Prostate gland (tissue), 2 donors: Measurements from ENCODE around the gene UBA52. TPM values are rescaled to one million over a fixed set of nuclear protein-coding genes. Genes with fewer than 3 reads are reported as not detected.
A peak's percentile ranks its signal among the peaks of the same experiment; 100 is the strongest.

Source experiments
- DNase-seq: peaks from one replicate; pipeline ENCODE4 v3.0.0-alpha.2; 2019; ENCODE audit warnings: low spot score
- H3K27ac ChIP-seq, 2 donors: fragments of 200-600 bp; sonication (generic); 2 replicates each; pipeline ENCODE4 v1.5.1; 2017 to 2019
- H3K27me3 ChIP-seq: fragments of 200-600 bp; sonication (generic); replicated peaks from 2 replicates; pipeline ENCODE4 v1.5.1; 2019; ENCODE audit not compliant: insufficient read depth
- H3K36me3 ChIP-seq, 2 donors: fragments of 200-600 bp; sonication (generic); 1 replicate in 1 of 2; 2 replicates in 1 of 2; pipeline versions ENCODE4 v1.5.1 to v1.8.1; 2017 to 2019
- H3K4me1 ChIP-seq: fragments of 200-600 bp; sonication (generic); replicated peaks from 2 replicates; pipeline ENCODE4 v1.5.1; 2019
- H3K4me3 ChIP-seq, 2 donors: fragments of 200-600 bp; sonication (generic); 2 replicates each; pipeline ENCODE4 v1.5.1; 2017 to 2019
- H3K9me3 ChIP-seq: fragments of 200-600 bp; sonication (generic); 2 replicates; pipeline ENCODE4 v1.5.1; 2017
- CTCF ChIP-seq, 4 experiments: fragments of 200-600 bp in 2 of 4; fragments of 450-650 bp in 2 of 4; sonication (generic) in 2 of 4; IDR thresholded peaks; 1 replicate in 3 of 4; 2 replicates in 1 of 4; pipeline ENCODE4 v1.5.1; 2016 to 2019; ENCODE audit warnings: antibody characterized with exemption in 4 of 4, mild to moderate bottlenecking in 2 of 4, moderate library complexity in 2 of 4
- POLR2A ChIP-seq: fragments of 450-650 bp; IDR thresholded peaks from one replicate; pipeline ENCODE4 v1.6.1; 2016; ENCODE audit warnings: antibody characterized with exemption, mild to moderate bottlenecking
- POLR2AphosphoS5 ChIP-seq: sonication (generic); formaldehyde crosslinking; IDR thresholded peaks from one replicate; pipeline ENCODE4 v1.6.1; 2017; ENCODE audit warnings: antibody characterized with exemption
- WGBS: methylation state at CpG from one replicate; pipeline ENCODE4 v1.1.5; 2018; 5-methylcytosine and 5-hydroxymethylcytosine counted together
- intact Hi-C: fragments of 100-400 bp; cut with DNase I; formaldehyde crosslinking; loops from one replicate; pipeline ENCODE4 v1.14.2; 2022
- total RNA-seq, 2 donors: library from RNA; depleted of rRNA; stranded (reverse); fragments of >200 nt; gene quantifications; one replicate each; pipeline ENCODE4 v1.1.0, GENCODE V29; 2016

The UBA52 gene
- total RNA-seq, 2 donors from 2014 or later = 646 to 738 TPM

DNA sequence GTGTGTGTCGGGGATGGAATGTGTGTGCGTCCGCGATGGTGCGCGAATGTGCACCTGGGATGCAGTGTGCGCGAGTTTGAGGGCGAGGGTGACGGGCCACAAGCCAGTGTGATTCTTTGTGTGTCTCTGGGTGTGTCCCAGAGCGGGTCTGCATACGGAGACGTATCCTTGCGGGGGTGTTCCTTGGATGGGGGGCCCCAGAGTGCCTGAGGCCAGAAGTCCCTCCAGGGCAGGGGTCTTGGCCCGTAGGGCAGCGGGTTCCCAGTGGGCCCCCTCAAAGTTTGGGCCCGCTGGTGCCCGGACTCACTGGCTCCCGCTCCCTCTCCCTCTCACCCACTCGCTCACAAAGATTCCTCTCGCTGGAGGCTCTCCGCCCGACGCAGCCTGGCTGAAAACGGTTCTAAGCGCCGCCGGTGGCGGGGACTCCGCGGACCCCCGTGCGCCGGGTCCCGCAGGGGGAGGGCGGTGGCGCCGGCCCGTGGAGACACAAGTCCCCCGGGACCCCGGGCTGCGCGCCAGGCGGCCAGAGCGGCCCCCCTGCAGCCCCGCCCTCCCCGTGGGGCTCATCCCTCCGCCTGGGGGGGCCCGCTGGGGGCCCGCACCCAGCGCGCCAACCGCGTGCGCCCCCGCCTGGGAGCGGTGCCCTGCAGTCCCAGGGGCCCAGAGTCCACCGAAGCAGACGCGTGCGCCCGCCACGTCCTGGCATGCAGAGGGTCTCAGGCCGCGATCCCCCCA is 34.1 kb downstream of the UBA52 start:
- H3K4me3 ChIP-seq = no peak overlapping the region
- no peak overlapping the region for H3K27ac ChIP-seq
- no peaks in the 10 kb centered on the region for H3K9me3 ChIP-seq
- intact Hi-C loops = no loop called here
- no peak for TF ChIP-seq CTCF (IDR thresholded peaks at IDR 0.05)
- no peak for TF ChIP-seq POLR2AphosphoS5
- no peaks in the 10 kb centered on the region for H3K36me3 ChIP-seq
- WGBS = 9% methylated on average over 42 of the region's 65 CpGs
- H3K27me3 ChIP-seq = peaks cover 37% of the 10 kb centered on the region
- H3K4me1 ChIP-seq = peaks cover 10% of the 10 kb centered on the region
- no peak for DNase-seq

GRCh38 chr19:18606281-18607225 is 34.9 kb downstream of the UBA52 start, which contains the start of gene CRLF1:
TSS of gene CRLF1 (minus strand) at chr19:18606799. CDS start at chr19:18606656, 143 bp downstream.
- intact Hi-C loops = no loop called here
- no peaks in the 10 kb centered on the region for H3K9me3 ChIP-seq
- H3K4me3 ChIP-seq = peak within 1 kb of the TSS in 1 of 2 donors; percentile 16
- no peaks in the 10 kb centered on the region for H3K36me3 ChIP-seq
- peaks cover 11% of the 10 kb centered on the region for H3K4me1 ChIP-seq
- no peak for TF ChIP-seq POLR2A
- TF ChIP-seq POLR2AphosphoS5 = no peak
- TF ChIP-seq CTCF (IDR thresholded peaks at IDR 0.05) = no peak
- WGBS = 2% methylated on average over 4 of the region's 116 CpGs
- no peak for DNase-seq
- H3K27me3 ChIP-seq = peaks cover 44% of the 10 kb centered on the region
- no peak within 1 kb of the TSS for H3K27ac ChIP-seq

- WGBS = 2% methylated on average over 37 of the region's 68 CpGs
- H3K27me3 ChIP-seq = peaks cover 49% of the 10 kb centered on the region
- H3K4me3 ChIP-seq = peak overlapping the region in 1 of 2 donors; percentile 16
- TF ChIP-seq POLR2AphosphoS5 = no peak
- TF ChIP-seq CTCF (IDR thresholded peaks at IDR 0.05) = peak in 1 of 4 experiments; percentile 5
- H3K4me1 ChIP-seq = peaks cover 16% of the 10 kb centered on the region
- H3K27ac ChIP-seq = no peak overlapping the region
- H3K9me3 ChIP-seq = no peaks in the 10 kb centered on the region
- DNase-seq = no peak
- no peaks in the 10 kb centered on the region for H3K36me3 ChIP-seq
- intact Hi-C loops = no loop called here
These were observed 35.8 kb downstream of the UBA52 start for GRCh38 chr19:18607226-18608101.

GRCh38 chr19:18608102-18608804 is 36.6 kb downstream of the UBA52 start:
- H3K4me1 ChIP-seq = peaks cover 18% of the 10 kb centered on the region
- peaks cover 54% of the 10 kb centered on the region for H3K27me3 ChIP-seq
- H3K9me3 ChIP-seq = no peaks in the 10 kb centered on the region
- no peak for DNase-seq
- no peak for TF ChIP-seq CTCF (IDR thresholded peaks at IDR 0.05)
- no peak for TF ChIP-seq POLR2AphosphoS5
- TF ChIP-seq POLR2A = no peak
- no peak overlapping the region for H3K27ac ChIP-seq
- WGBS = 56% methylated on average over 5 of the region's 5 CpGs
- H3K36me3 ChIP-seq = no peaks in the 10 kb centered on the region
- H3K4me3 ChIP-seq = no peak overlapping the region
- intact Hi-C loops = no loop called here
